Kidney (tissue), 14 donors: ENCODE results near the gene STYXL1. TPM values are rescaled to one million over a fixed set of nuclear protein-coding genes. Genes with fewer than 3 reads are reported as not detected.

Experiments
- DNase-seq, 5 donors: peaks; one replicate each; pipeline ENCODE4 v3.0.0-alpha.2; 2013 to 2020
- FAIRE-seq: peaks from 2 replicates; lab custom pipeline; 2012; peaks lifted over from hg19 to GRCh38; lab: Jason Lieb, UNC
- H3K27ac ChIP-seq, 2 donors: one replicate each; pipeline ENCODE4 v1.7.0; 2013; ENCODE audit warnings: low read depth in 2 of 2, low read length in 2 of 2, inconsistent platforms in 1 of 2
- H3K27me3 ChIP-seq: one replicate; pipeline ENCODE4 v1.7.1; 2013; ENCODE audit warnings: low read length, inconsistent platforms; ENCODE audit not compliant: control insufficient read depth, insufficient read depth
- H3K36me3 ChIP-seq, 3 donors: one replicate each; pipeline versions ENCODE4 v1.7.0 to v1.7.1; 2013; ENCODE audit warnings: low read length in 3 of 3, control low read depth in 1 of 3, inconsistent platforms in 1 of 3; ENCODE audit not compliant: insufficient read depth in 3 of 3, control insufficient read depth in 2 of 3
- H3K4me1 ChIP-seq, 3 donors: one replicate each; pipeline versions ENCODE4 v1.7.0 to v1.7.1; 2013; ENCODE audit warnings: low read length in 3 of 3, inconsistent platforms in 1 of 3, low read depth in 1 of 3; ENCODE audit not compliant: control insufficient read depth in 2 of 3, insufficient read depth in 2 of 3
- H3K4me3 ChIP-seq, 3 donors: one replicate each; pipeline versions ENCODE4 v1.7.0 to v1.8.1; 2013; ENCODE audit warnings: low read length in 3 of 3, control low read depth in 1 of 3, inconsistent platforms in 1 of 3
- H3K9ac ChIP-seq, 3 donors: one replicate each; pipeline versions ENCODE4 v1.7.0 to v1.7.1; 2013; ENCODE audit warnings: low read length in 3 of 3, control low read depth in 1 of 3, inconsistent platforms in 1 of 3
- H3K9me3 ChIP-seq, 3 donors: one replicate each; pipeline versions ENCODE4 v1.7.0 to v1.7.1; 2013; ENCODE audit warnings: low read length in 3 of 3, control low read depth in 1 of 3, inconsistent platforms in 1 of 3; ENCODE audit not compliant: control insufficient read depth in 2 of 3, insufficient read depth in 1 of 3
- CTCF ChIP-seq: IDR thresholded peaks from 3 replicates; pipeline ENCODE4 v1.5.1; 2012; ENCODE audit warnings: mild to moderate bottlenecking, moderate library complexity, borderline replicate concordance; ENCODE audit not compliant: insufficient read depth; ENCODE audit errors: extremely low read depth
- intact Hi-C: fragments of 100-400 bp; cut with DNase I; formaldehyde crosslinking; loops from one replicate; pipeline ENCODE4 v1.11.1; 2022
- polyA plus RNA-seq: library from polyadenylated mRNA; stranded (reverse); fragments of 350-450 nt; fragmentation: Illumina TruSeq; extraction: RNeasy Lipid Tissue Mini Kit (QIAGEN cat#74804); gene quantifications from one replicate; pipeline ENCODE4 v1.2.3, GENCODE V29; 2014; ENCODE audit warnings: low read depth, low replicate concordance; ENCODE audit not compliant: insufficient read depth
- total RNA-seq: library from RNA; stranded (reverse); fragmentation: NEBNext Ultra II Directional; extraction: Animal tissue kit (Norgen Biotek cat#: 25700); gene quantifications from one replicate; pipeline ENCODE4 v1.2.1, GENCODE V29; 2021
- donor health status: control.
- donor health status: control.
- donor health status: control.
- donor health status: control.
- donor health status: control.
- donor health status: DM: yes; HTN: yes; CAD: no.
- donor health status: Normal renal cell carcinoma (clear cell type).

The STYXL1 gene
- total and polyA plus RNA-seq, 2 donors from 2014 or later: 29.9 to 55.5 TPM

GRCh38 chr7:76080204-76080603 lies 32.4 kb upstream of the STYXL1 start:
- intact Hi-C loops: no loop called here
- H3K9me3 ChIP-seq: peaks cover 0 to 2% (median 0%) of the 10 kb centered on the region in 3 donors
- no peaks in the 10 kb centered on the region for H3K36me3 ChIP-seq
- H3K27ac ChIP-seq: no peak overlapping the region
- DNase-seq (no peak), FAIRE-seq (no peak)
- no peaks in the 10 kb centered on the region for H3K4me1 ChIP-seq
- no peak for TF ChIP-seq CTCF
- no peak overlapping the region for H3K9ac ChIP-seq
- no peak overlapping the region for H3K4me3 ChIP-seq
- H3K27me3 ChIP-seq: no peaks in the 10 kb centered on the region

- no peaks in the 10 kb centered on the region for H3K36me3 ChIP-seq
- no peak overlapping the region for H3K9ac ChIP-seq
- H3K4me3 ChIP-seq: no peak overlapping the region
- H3K4me1 ChIP-seq: no peaks in the 10 kb centered on the region
- no peak for FAIRE-seq
- H3K27ac ChIP-seq: no peak overlapping the region
- no peaks in the 10 kb centered on the region for H3K27me3 ChIP-seq
- no peak for TF ChIP-seq CTCF
- H3K9me3 ChIP-seq: peaks cover 0 to 4% (median 0%) of the 10 kb centered on the region in 3 donors
- no peak for DNase-seq
- intact Hi-C loops: no loop called here
These were observed 29.6 kb upstream of the STYXL1 start for GRCh38 chr7:76077435-76077834.

GRCh38 chr7:76076995-76077394 lies 29.2 kb upstream of the STYXL1 start:
- Histone ChIP-seq H3K4me3 (no peak overlapping the region), H3K9ac (no peak overlapping the region), H3K9me3 (peaks cover 0 to 4% (median 0%) of the 10 kb centered on the region in 3 donors), H3K27ac (no peak overlapping the region), H3K27me3 (no peaks in the 10 kb centered on the region), H3K4me1 (no peaks in the 10 kb centered on the region), H3K36me3 (no peaks in the 10 kb centered on the region)
- intact Hi-C loops: no loop called here
- no peak for TF ChIP-seq CTCF
- DNase-seq (no peak), FAIRE-seq (no peak)

GRCh38 chr7:76074972-76075370 lies 27.2 kb upstream of the STYXL1 start:
- H3K9me3 ChIP-seq: peaks cover 0 to 4% (median 0%) of the 10 kb centered on the region in 3 donors
- H3K4me3 ChIP-seq: no peak overlapping the region
- H3K9ac ChIP-seq: no peak overlapping the region
- intact Hi-C loops: no loop called here
- no peak overlapping the region for H3K27ac ChIP-seq
- DNase-seq (no peak), FAIRE-seq (no peak)
- H3K4me1 ChIP-seq: no peaks in the 10 kb centered on the region
- H3K27me3 ChIP-seq: no peaks in the 10 kb centered on the region
- no peak for TF ChIP-seq CTCF
- no peaks in the 10 kb centered on the region for H3K36me3 ChIP-seq
